Measurements from ENCODE around the gene NSUN6. TPM values are rescaled to one million over a fixed set of nuclear protein-coding genes. Genes with fewer than 3 reads are reported as not detected.

The NSUN6 gene
- total RNA-seq, 1 experiment from 2014 or later, result 15.1 TPM

DNA sequence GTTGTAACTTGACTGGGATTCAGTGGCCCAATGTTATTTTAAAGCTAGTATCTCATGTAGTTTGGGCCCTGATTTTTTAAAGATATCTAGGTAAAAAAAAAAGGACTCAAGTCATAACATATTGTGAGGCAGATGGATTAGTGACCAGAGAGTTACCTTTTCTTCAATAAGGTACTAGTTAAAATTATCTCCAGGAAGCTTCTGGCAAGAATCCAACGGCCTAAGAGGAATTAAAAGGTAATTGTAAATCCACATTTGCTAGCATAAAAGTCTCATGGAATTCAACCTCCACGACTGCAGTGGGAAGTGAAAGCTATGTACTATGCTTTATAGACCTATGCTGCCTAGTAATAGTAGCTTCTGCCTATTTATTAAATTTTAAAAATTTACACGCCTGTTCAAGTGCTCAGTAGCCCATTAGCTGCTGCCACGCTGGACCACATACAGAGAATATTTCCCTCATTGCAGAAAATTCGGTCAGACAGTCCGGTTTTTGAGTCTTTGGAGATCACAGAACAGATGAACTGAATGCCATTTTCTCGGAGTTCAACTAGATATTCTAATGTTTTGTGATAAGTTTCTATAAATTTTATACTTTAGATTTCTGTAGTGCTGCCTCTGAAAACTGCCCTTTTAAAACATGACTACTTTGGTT, 118.4 kb downstream of the NSUN6 start:
- POLR2A ChIA-PET, result no interaction called here
- CTCF ChIA-PET, result interaction anchor here (0.7 kb wide), 1 partner anchor 9 kb away, joined by 3 read pairs; no protein-coding TSS in a partner anchor
- H3K27me3 Mint-ChIP-seq (ENCODE audit: low read depth), result no peaks in the 10 kb centered on the region
- H3K36me3 Mint-ChIP-seq, result peaks cover 40% of the 10 kb centered on the region
- no peak overlapping the region for H3K4me3 Mint-ChIP-seq
- H3K27ac Mint-ChIP-seq, result no peak overlapping the region
- no peak for DNase-seq (ENCODE audit: low spot score)
- no peak for ATAC-seq
- H3K4me1 Mint-ChIP-seq, result no peaks in the 10 kb centered on the region
- peaks cover 20% of the 10 kb centered on the region for H3K9me3 Mint-ChIP-seq
- no peak for TF ChIP-seq RELA (CRISPR knock-in tag; IDR thresholded peaks at IDR 0.05; ENCODE audit: borderline replicate concordance)
- TF ChIP-seq ZNF416 (CRISPR knock-in tag; IDR thresholded peaks at IDR 0.05), result no peak
- no peak for TF ChIP-seq ZNF232 (CRISPR knock-in tag; IDR thresholded peaks at IDR 0.05)
- TF ChIP-seq, protein P1, sequence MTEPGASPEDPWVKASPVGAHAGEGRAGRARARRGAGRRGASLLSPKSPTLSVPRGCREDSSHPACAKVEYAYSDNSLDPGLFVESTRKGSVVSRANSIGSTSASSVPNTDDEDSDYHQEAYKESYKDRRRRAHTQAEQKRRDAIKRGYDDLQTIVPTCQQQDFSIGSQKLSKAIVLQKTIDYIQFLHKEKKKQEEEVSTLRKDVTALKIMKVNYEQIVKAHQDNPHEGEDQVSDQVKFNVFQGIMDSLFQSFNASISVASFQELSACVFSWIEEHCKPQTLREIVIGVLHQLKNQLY (CRISPR knock-in tag; IDR thresholded peaks at IDR 0.05), result no peak
- TF ChIP-seq CREM (CRISPR knock-in tag; IDR thresholded peaks at IDR 0.05), result no peak
- TF ChIP-seq, protein P2, sequence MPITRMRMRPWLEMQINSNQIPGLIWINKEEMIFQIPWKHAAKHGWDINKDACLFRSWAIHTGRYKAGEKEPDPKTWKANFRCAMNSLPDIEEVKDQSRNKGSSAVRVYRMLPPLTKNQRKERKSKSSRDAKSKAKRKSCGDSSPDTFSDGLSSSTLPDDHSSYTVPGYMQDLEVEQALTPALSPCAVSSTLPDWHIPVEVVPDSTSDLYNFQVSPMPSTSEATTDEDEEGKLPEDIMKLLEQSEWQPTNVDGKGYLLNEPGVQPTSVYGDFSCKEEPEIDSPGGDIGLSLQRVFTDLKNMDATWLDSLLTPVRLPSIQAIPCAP (CRISPR knock-in tag; IDR thresholded peaks at IDR 0.05), result no peak
- TF ChIP-seq, protein P3, sequence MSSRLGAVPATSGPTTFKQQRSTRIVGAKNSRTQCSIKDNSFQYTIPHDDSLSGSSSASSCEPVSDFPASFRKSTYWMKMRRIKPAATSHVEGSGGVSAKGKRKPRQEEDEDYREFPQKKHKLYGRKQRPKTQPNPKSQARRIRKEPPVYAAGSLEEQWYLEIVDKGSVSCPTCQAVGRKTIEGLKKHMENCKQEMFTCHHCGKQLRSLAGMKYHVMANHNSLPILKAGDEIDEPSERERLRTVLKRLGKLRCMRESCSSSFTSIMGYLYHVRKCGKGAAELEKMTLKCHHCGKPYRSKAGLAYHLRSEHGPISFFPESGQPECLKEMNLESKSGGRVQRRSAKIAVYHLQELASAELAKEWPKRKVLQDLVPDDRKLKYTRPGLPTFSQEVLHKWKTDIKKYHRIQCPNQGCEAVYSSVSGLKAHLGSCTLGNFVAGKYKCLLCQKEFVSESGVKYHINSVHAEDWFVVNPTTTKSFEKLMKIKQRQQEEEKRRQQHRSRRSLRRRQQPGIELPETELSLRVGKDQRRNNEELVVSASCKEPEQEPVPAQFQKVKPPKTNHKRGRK (CRISPR knock-in tag; IDR thresholded peaks at IDR 0.05; ENCODE audit: borderline replicate concordance), result no peak
- no peak for TF ChIP-seq ZNF396 (CRISPR knock-in tag; IDR thresholded peaks at IDR 0.05; ENCODE audit: borderline replicate concordance)
- TF ChIP-seq GABPB1 (CRISPR knock-in tag; IDR thresholded peaks at IDR 0.05), result no peak
- TF ChIP-seq CDX4 (CRISPR knock-in tag; IDR thresholded peaks at IDR 0.05; ENCODE audit: borderline replicate concordance), result no peak

DNA sequence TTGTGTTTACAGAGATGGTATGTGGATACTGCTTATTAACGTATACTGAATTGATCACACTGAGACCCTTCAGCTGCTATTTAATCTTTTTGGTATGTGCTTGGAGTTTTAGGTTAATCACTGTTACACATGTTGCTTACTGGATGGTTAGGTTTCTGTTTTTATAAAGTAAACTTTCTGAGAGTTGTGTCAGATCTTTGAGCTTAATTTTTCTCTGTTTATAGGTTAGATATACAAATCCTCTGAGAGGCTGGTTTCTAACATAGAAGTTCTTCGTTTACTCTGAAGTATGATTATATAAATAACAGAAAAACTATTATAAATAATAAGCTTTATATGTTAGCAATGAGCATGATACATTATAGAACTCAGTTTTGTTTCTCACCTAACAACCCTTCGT, 123.1 kb downstream of the NSUN6 start:
- Mint-ChIP-seq H3K4me1 (peaks cover 4% of the 10 kb centered on the region), H3K4me3 (no peak overlapping the region), H3K36me3 (peaks cover 25% of the 10 kb centered on the region), H3K27ac (no peak overlapping the region), H3K9me3 (peaks cover 20% of the 10 kb centered on the region), H3K27me3 (ENCODE audit: low read depth) (no peaks in the 10 kb centered on the region)
- ChIA-PET CTCF (no interaction called here), POLR2A (no interaction called here)
- DNase-seq (ENCODE audit: low spot score), result no peak
- ATAC-seq, result no peak
- no peak for TF ChIP-seq USF2 (CRISPR knock-in tag; IDR thresholded peaks at IDR 0.05)
- no peak for TF ChIP-seq ZMAT4 (CRISPR knock-in tag; IDR thresholded peaks at IDR 0.05)
- TF ChIP-seq, protein P4, sequence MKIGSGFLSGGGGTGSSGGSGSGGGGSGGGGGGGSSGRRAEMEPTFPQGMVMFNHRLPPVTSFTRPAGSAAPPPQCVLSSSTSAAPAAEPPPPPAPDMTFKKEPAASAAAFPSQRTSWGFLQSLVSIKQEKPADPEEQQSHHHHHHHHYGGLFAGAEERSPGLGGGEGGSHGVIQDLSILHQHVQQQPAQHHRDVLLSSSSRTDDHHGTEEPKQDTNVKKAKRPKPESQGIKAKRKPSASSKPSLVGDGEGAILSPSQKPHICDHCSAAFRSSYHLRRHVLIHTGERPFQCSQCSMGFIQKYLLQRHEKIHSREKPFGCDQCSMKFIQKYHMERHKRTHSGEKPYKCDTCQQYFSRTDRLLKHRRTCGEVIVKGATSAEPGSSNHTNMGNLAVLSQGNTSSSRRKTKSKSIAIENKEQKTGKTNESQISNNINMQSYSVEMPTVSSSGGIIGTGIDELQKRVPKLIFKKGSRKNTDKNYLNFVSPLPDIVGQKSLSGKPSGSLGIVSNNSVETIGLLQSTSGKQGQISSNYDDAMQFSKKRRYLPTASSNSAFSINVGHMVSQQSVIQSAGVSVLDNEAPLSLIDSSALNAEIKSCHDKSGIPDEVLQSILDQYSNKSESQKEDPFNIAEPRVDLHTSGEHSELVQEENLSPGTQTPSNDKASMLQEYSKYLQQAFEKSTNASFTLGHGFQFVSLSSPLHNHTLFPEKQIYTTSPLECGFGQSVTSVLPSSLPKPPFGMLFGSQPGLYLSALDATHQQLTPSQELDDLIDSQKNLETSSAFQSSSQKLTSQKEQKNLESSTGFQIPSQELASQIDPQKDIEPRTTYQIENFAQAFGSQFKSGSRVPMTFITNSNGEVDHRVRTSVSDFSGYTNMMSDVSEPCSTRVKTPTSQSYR (CRISPR knock-in tag; IDR thresholded peaks at IDR 0.05), result no peak
- TF ChIP-seq ZNF532 (CRISPR knock-in tag; IDR thresholded peaks at IDR 0.05; ENCODE audit: borderline replicate concordance), result no peak
- no peak for TF ChIP-seq CTCF (IDR thresholded peaks at IDR 0.05)
- TF ChIP-seq NR2C2 (CRISPR knock-in tag; IDR thresholded peaks at IDR 0.05), result no peak

Measured in WTC11 (cell line).